K562 (cell line): ENCODE data around the gene EHMT2. TPM values are rescaled to one million over a fixed set of nuclear protein-coding genes. Genes with fewer than 3 reads are reported as not detected.

Experiments
- ARHGAP35 ChIP-seq: fragments of 450-650 bp; IDR thresholded peaks from 2 replicates; pipeline ENCODE4 v1.6.1; 2018; ENCODE audit not compliant: partially characterized antibody
- E2F3 ChIP-seq: fragments of 250-450 bp; sonication (Bioruptor Pico); IDR thresholded peaks from 2 replicates; pipeline ENCODE4 v1.4.0; 2020; ENCODE audit warnings: mild to moderate bottlenecking
- ETS1 ChIP-seq: conservative IDR thresholded peaks from 2 replicates; pipeline ENCODE4 v1.6.1; 2011; ENCODE audit warnings: low read depth, mild to moderate bottlenecking, low read length; ENCODE audit not compliant: control insufficient read depth
- FIP1L1 ChIP-seq: fragments of 200-400 bp; formaldehyde crosslinking; IDR thresholded peaks from 2 replicates; pipeline ENCODE4 v1.6.1; 2018; ENCODE audit warnings: mild to moderate bottlenecking, low read depth, low read length; ENCODE audit not compliant: poor library complexity, severe bottlenecking
- NBN ChIP-seq: fragments of 450-650 bp; IDR thresholded peaks from 2 replicates; pipeline ENCODE4 v1.6.1; 2016; ENCODE audit warnings: low read depth, mild to moderate bottlenecking
- NUFIP1 ChIP-seq: fragments of 450-650 bp; IDR thresholded peaks from 2 replicates; pipeline ENCODE4 v1.6.1; 2018; ENCODE audit not compliant: partially characterized antibody
- SAP30 ChIP-seq: fragments of 200-600 bp; sonication (generic); IDR thresholded peaks from 2 replicates; pipeline ENCODE4 v1.6.1; 2012; ENCODE audit warnings: borderline replicate concordance, low read depth, mild to moderate bottlenecking, moderate library complexity, low read length, control low read depth, inconsistent platforms; ENCODE audit not compliant: insufficient read depth, poor library complexity, severe bottlenecking
- TGIF2 ChIP-seq: sonication (generic); formaldehyde crosslinking; IDR thresholded peaks from 2 replicates; pipeline ENCODE4 v1.8.1; 2022; ENCODE audit warnings: mild to moderate bottlenecking, missing genetic modification reagents, moderate library complexity
- ZBTB1 ChIP-seq: sonication (generic); formaldehyde crosslinking; IDR thresholded peaks from 2 replicates; pipeline ENCODE4 v1.8.1; 2023; ENCODE audit warnings: missing genetic modification reagents, low read depth, mild to moderate bottlenecking, borderline replicate concordance
- ZBTB2 ChIP-seq: fragments of 450-650 bp; IDR thresholded peaks from 2 replicates; pipeline ENCODE4 v1.6.1; 2016; ENCODE audit warnings: antibody characterized with exemption
- ZNF511 ChIP-seq: sonication (generic); formaldehyde crosslinking; IDR thresholded peaks from 2 replicates; pipeline ENCODE4 v1.8.0; 2022; ENCODE audit warnings: mild to moderate bottlenecking, missing genetic modification reagents
- ZNF609 ChIP-seq: sonication (generic); formaldehyde crosslinking; IDR thresholded peaks from 2 replicates; pipeline ENCODE4 v1.8.1; 2023; ENCODE audit warnings: missing genetic modification reagents, mild to moderate bottlenecking, borderline replicate concordance
- polyA plus RNA-seq, 8 experiments: library from polyadenylated mRNA; depleted of rRNA in 4 of 8; stranded (reverse) in 5 of 8; unstranded in 3 of 8; fragments of >200 nt; fragmentation: Nextera tagmentation in 2 of 8; fragmentation: Illumina TruSeq in 1 of 8; extraction: Ambion mirVana in 2 of 8; extraction: Trizol in 1 of 8; gene quantifications; 2 replicates each; pipeline versions ENCODE4 v1.2.1 to v1.2.3, GENCODE V29; 2011 to 2014; ENCODE audit warnings: inconsistent platforms in 1 of 8, missing spikeins in 1 of 8
- total RNA-seq, 7 experiments: library from RNA; depleted of rRNA in 6 of 7; stranded (reverse); fragments of >200 nt in 6 of 7; fragmentation: Illumina TruSeq in 2 of 7; extraction: Trizol in 2 of 7; gene quantifications; 2 replicates each; pipeline versions ENCODE4 v1.2.1 to v1.2.3, GENCODE V29; 2011 to 2021; ENCODE audit warnings: low replicate concordance in 1 of 7

Gene EHMT2
- total and polyA plus RNA-seq, 9 of the 15 experiments (the other 6 are each of a cell fraction or from before 2014, with no cell fraction given) = 2.1 to 63.8 (median 38.5) TPM

- TF ChIP-seq ZBTB1 (CRISPR knock-in tag) (0 out of 2 replicates have a peak, but pooled peaks have one; percentile 33), ZNF609 (no peak), ETS1 (0 out of 2 replicates have a peak, but pooled peaks have one; percentile 25), ZBTB2 (no peak), TGIF2 (CRISPR knock-in tag) (peak; percentile 16; the same call in 1 of the 2 replicates), NBN (0 out of 2 replicates have a peak, but pooled peaks have one; percentile 16), FIP1L1 (no peak), ZNF511 (CRISPR knock-in tag) (peak; percentile 34; the same call in 1 of the 2 replicates), E2F3 (CRISPR knock-in tag) (peak; percentile 81; the same call in 1 of the 2 replicates), NUFIP1 (no peak), SAP30 (peak; percentile 53), ARHGAP35 (no peak)
Measured at GRCh38 chr6:31897612-31898382, at the start of gene EHMT2 (continued).
